Loucy (cell line): ENCODE results near the gene TGFB2.

Source experiments
- EZH2phosphoT487 ChIP-seq: fragments of 200-600 bp; IDR thresholded peaks from 2 replicates; pipeline ENCODE4 v1.6.1; 2018; ENCODE audit warnings: antibody characterized with exemption, mild to moderate bottlenecking, moderate library complexity, borderline replicate concordance
- TF ChIP-seq, protein P1 (sequence below): fragments of 200-600 bp; sonication (generic); conservative IDR thresholded peaks from 2 replicates; pipeline ENCODE4 v1.5.1; 2014; ENCODE audit warnings: mild to moderate bottlenecking, antibody characterized with exemption, low read length

DNA sequence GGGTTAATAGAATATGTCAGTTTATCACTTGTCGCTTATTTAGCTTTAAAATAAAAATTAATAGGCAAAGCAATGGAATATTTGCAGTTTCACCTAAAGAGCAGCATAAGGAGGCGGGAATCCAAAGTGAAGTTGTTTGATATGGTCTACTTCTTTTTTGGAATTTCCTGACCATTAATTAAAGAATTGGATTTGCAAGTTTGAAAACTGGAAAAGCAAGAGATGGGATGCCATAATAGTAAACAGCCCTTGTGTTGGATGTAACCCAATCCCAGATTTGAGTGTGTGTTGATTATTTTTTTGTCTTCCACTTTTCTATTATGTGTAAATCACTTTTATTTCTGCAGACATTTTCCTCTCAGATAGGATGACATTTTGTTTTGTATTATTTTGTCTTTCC, 98.1 kb downstream of the TGFB2 start:
- TF ChIP-seq, protein P1, sequence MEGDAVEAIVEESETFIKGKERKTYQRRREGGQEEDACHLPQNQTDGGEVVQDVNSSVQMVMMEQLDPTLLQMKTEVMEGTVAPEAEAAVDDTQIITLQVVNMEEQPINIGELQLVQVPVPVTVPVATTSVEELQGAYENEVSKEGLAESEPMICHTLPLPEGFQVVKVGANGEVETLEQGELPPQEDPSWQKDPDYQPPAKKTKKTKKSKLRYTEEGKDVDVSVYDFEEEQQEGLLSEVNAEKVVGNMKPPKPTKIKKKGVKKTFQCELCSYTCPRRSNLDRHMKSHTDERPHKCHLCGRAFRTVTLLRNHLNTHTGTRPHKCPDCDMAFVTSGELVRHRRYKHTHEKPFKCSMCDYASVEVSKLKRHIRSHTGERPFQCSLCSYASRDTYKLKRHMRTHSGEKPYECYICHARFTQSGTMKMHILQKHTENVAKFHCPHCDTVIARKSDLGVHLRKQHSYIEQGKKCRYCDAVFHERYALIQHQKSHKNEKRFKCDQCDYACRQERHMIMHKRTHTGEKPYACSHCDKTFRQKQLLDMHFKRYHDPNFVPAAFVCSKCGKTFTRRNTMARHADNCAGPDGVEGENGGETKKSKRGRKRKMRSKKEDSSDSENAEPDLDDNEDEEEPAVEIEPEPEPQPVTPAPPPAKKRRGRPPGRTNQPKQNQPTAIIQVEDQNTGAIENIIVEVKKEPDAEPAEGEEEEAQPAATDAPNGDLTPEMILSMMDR = no peak
- TF ChIP-seq EZH2phosphoT487 = no peak
